Small intestine (tissue), 7 donors: ENCODE results near the gene NAPB. TPM values are rescaled to one million over a fixed set of nuclear protein-coding genes. Genes with fewer than 3 reads are reported as not detected.

Experiments
- DNase-seq, 2 donors: peaks; one replicate each; pipeline versions ENCODE4 v3.0.0 to v3.0.0-alpha.2; 2013
- FAIRE-seq: peaks from 2 replicates; lab custom pipeline; 2012; peaks lifted over from hg19 to GRCh38; lab: Jason Lieb, UNC
- H3K27ac ChIP-seq, 3 donors: one replicate each; pipeline ENCODE4 v1.5.1; 2013; ENCODE audit warnings: low read length in 2 of 3, mild to moderate bottlenecking in 2 of 3, control low read depth in 1 of 3, inconsistent platforms in 1 of 3, low read depth in 1 of 3, moderate library complexity in 1 of 3
- H3K27me3 ChIP-seq, 3 donors: one replicate each; pipeline ENCODE4 v1.6.1; 2013; ENCODE audit warnings: low read length in 3 of 3, inconsistent platforms in 1 of 3; ENCODE audit not compliant: control insufficient read depth in 3 of 3, insufficient read depth in 3 of 3
- H3K36me3 ChIP-seq, 3 donors: one replicate each; pipeline ENCODE4 v1.6.1; 2013; ENCODE audit warnings: low read length in 3 of 3, inconsistent platforms in 1 of 3, low read depth in 1 of 3, mild to moderate bottlenecking in 1 of 3, moderate library complexity in 1 of 3; ENCODE audit not compliant: control insufficient read depth in 3 of 3, insufficient read depth in 2 of 3
- H3K4me1 ChIP-seq, 3 donors: one replicate each; pipeline ENCODE4 v1.6.1; 2013; ENCODE audit warnings: low read length in 2 of 3, inconsistent platforms in 1 of 3, low read depth in 1 of 3, mild to moderate bottlenecking in 1 of 3, moderate library complexity in 1 of 3; ENCODE audit not compliant: control insufficient read depth in 3 of 3, insufficient read depth in 2 of 3
- H3K4me3 ChIP-seq, 3 donors: one replicate each; pipeline ENCODE4 v1.5.1; 2013; ENCODE audit warnings: low read length in 3 of 3, control low read depth in 1 of 3, inconsistent platforms in 1 of 3, low read depth in 1 of 3, mild to moderate bottlenecking in 1 of 3, moderate library complexity in 1 of 3
- H3K9me3 ChIP-seq, 2 donors: one replicate each; pipeline ENCODE4 v1.6.1; 2013; ENCODE audit warnings: low read depth in 1 of 2, low read length in 1 of 2; ENCODE audit not compliant: control insufficient read depth in 2 of 2, insufficient read depth in 1 of 2
- WGBS, 3 donors: extraction: QIAGEN DNeasy Blood & Tissue Kit; methylation state at CpG; one replicate each; pipeline ENCODE4 v1.1.7; 2013; 5-methylcytosine and 5-hydroxymethylcytosine counted together
- polyA plus RNA-seq, 4 donors: library from polyadenylated mRNA; stranded (reverse) in 3 of 4; unstranded in 1 of 4; fragments of 200-250 nt in 3 of 4; fragments of 120-200 nt in 1 of 4; gene quantifications; one replicate each; pipeline versions ENCODE4 v1.2.1 to v1.2.3, GENCODE V29; 2013
- donor health status: healthy with polysubstance abuse.
- donor health status: control.
- donor health status: control.
- donor health status: Bipolar disorder and iron deficiency.
- donor health status: healthy.

The NAPB gene
- polyA plus RNA-seq, 4 donors, result 3.2 to 12.8 (median 7.0) TPM

- H3K4me1 ChIP-seq, result peaks cover 4 to 12% (median 6%) of the 10 kb centered on the region in 3 donors
- no peak overlapping the region for H3K4me3 ChIP-seq
- peaks cover 0 to 27% (median 7%) of the 10 kb centered on the region in 3 donors for H3K36me3 ChIP-seq
- FAIRE-seq, result no peak
- no peaks in the 10 kb centered on the region for H3K27me3 ChIP-seq
- no peak for DNase-seq
- 96 to 97% (median 97%) methylated on average over 65 of the region's 65 CpGs for WGBS, 3 donors
- no peak overlapping the region for H3K27ac ChIP-seq
- no peaks in the 10 kb centered on the region for H3K9me3 ChIP-seq
Measured at GRCh38 chr20:23365390-23366165, 55.7 kb downstream of the NAPB start.

GRCh38 chr20:23363257-23363649, 58.0 kb downstream of the NAPB start:
- Histone ChIP-seq H3K36me3 (peaks cover 0 to 17% (median 0%) of the 10 kb centered on the region in 3 donors), H3K27me3 (no peaks in the 10 kb centered on the region), H3K4me3 (peak overlapping the region in 1 of 3 donors; percentile 84), H3K4me1 (peaks cover 4 to 31% (median 6%) of the 10 kb centered on the region in 3 donors), H3K27ac (peak overlapping the region in 1 of 3 donors; percentile 99), H3K9me3 (no peaks in the 10 kb centered on the region)
- WGBS, 3 donors, result 71 to 78% (median 74%) methylated on average over 4 of the region's 4 CpGs
- FAIRE-seq (no peak), DNase-seq (no peak)

GRCh38 chr20:23362392-23363256, 58.7 kb downstream of the NAPB start:
- H3K4me1 ChIP-seq, result peaks cover 4 to 31% (median 6%) of the 10 kb centered on the region in 3 donors
- DNase-seq, result peak in 1 of 2 donors; percentile 34
- peak overlapping the region; percentile 71 to 91 (median 84) for H3K4me3 ChIP-seq
- H3K9me3 ChIP-seq, result no peaks in the 10 kb centered on the region
- FAIRE-seq, result no peak
- no peaks in the 10 kb centered on the region for H3K27me3 ChIP-seq
- H3K27ac ChIP-seq, result peak overlapping the region; percentile 12 to 99 (median 90)
- WGBS, 3 donors, result 3 to 4% (median 4%) methylated on average over 40 to 50 of the region's 50 CpGs
- H3K36me3 ChIP-seq, result peaks cover 0 to 17% (median 0%) of the 10 kb centered on the region in 3 donors

- peak within 1 kb of the TSS; percentile 99 to 100 (median 100) for H3K27ac ChIP-seq
- H3K36me3 ChIP-seq, result peaks cover 0 to 17% (median 0%) of the 10 kb centered on the region in 3 donors
- FAIRE-seq (no peak), DNase-seq (peak; percentile 97 to 100)
- no peaks in the 10 kb centered on the region for H3K9me3 ChIP-seq
- H3K4me3 ChIP-seq, result peak within 1 kb of the TSS; percentile 82 to 93 (median 91)
- WGBS, 3 donors, result 0 to 1% (median 0%) methylated on average over 95 to 114 of the region's 114 CpGs
- peaks cover 4 to 35% (median 6%) of the 10 kb centered on the region in 3 donors for H3K4me1 ChIP-seq
- no peaks in the 10 kb centered on the region for H3K27me3 ChIP-seq
Measured at GRCh38 chr20:23361476-23362391, 59.6 kb downstream of the NAPB start, which contains the start of gene GZF1. GZF1 (plus strand) TSS chr20:23362182; CDS start chr20:23364384, 2,202 bp downstream.

- WGBS, 3 donors, result 5 to 7% (median 5%) methylated on average over 8 of the region's 8 CpGs
- H3K4me3 ChIP-seq, result peak overlapping the region; percentile 49 to 93 (median 82)
- peaks cover 0 to 17% (median 0%) of the 10 kb centered on the region in 3 donors for H3K36me3 ChIP-seq
- H3K4me1 ChIP-seq, result peaks cover 4 to 35% (median 6%) of the 10 kb centered on the region in 3 donors
- peak overlapping the region; percentile 99 to 100 (median 100) for H3K27ac ChIP-seq
- H3K27me3 ChIP-seq, result no peaks in the 10 kb centered on the region
- FAIRE-seq (no peak), DNase-seq (peak in 1 of 2 donors; percentile 46)
- no peaks in the 10 kb centered on the region for H3K9me3 ChIP-seq
Measured at GRCh38 chr20:23361119-23361475, 60.2 kb downstream of the NAPB start.

- Histone ChIP-seq H3K9me3 (no peaks in the 10 kb centered on the region), H3K4me1 (peaks cover 4 to 35% (median 6%) of the 10 kb centered on the region in 3 donors), H3K4me3 (no peak overlapping the region), H3K27me3 (no peaks in the 10 kb centered on the region), H3K27ac (peak overlapping the region in 2 of 3 donors; percentile 27 to 100), H3K36me3 (peaks cover 0 to 13% (median 0%) of the 10 kb centered on the region in 3 donors)
- no peak for FAIRE-seq
- DNase-seq, result peak in 1 of 2 donors; percentile 12
- WGBS, 3 donors, result 54 to 76% (median 65%) methylated on average over 1 of the region's 1 CpG
Measured at GRCh38 chr20:23360531-23360930, 60.8 kb downstream of the NAPB start.

- DNase-seq, result peak; percentile 6 to 58
- 16 to 49% (median 32%) methylated on average over 7 of the region's 7 CpGs for WGBS, 3 donors
- H3K4me1 ChIP-seq, result peaks cover 4 to 35% (median 6%) of the 10 kb centered on the region in 3 donors
- no peaks in the 10 kb centered on the region for H3K9me3 ChIP-seq
- H3K4me3 ChIP-seq, result no peak overlapping the region
- H3K27ac ChIP-seq, result peak overlapping the region; percentile 37 to 99 (median 84)
- FAIRE-seq, result no peak
- H3K36me3 ChIP-seq, result peaks cover 0 to 9% (median 0%) of the 10 kb centered on the region in 3 donors
- H3K27me3 ChIP-seq, result no peaks in the 10 kb centered on the region
Measured at GRCh38 chr20:23358923-23359593, 62.2 kb downstream of the NAPB start.
